Activated CD4-positive, alpha-beta T cell treated with anti-CD3 and anti-CD28 coated beads, Interleukin-2, Interleukin-4, amounts not matched to agents 100 ng/mL and 50 ng/mL, durations not matched to agents 16 hours and 8 hours (primary cell): ENCODE data around the gene AKR1A1.
"Not testable (repeated sequence)": the region's sequence is repeated elsewhere in the genome, so short reads cannot be mapped to it uniquely, and the experiment has no call there.

Experiments
- DNase-seq: peaks from one replicate; pipeline ENCODE4 v3.0.0-alpha.2; 2020; ENCODE audit warnings: low spot score

Gene AKR1A1

DNA sequence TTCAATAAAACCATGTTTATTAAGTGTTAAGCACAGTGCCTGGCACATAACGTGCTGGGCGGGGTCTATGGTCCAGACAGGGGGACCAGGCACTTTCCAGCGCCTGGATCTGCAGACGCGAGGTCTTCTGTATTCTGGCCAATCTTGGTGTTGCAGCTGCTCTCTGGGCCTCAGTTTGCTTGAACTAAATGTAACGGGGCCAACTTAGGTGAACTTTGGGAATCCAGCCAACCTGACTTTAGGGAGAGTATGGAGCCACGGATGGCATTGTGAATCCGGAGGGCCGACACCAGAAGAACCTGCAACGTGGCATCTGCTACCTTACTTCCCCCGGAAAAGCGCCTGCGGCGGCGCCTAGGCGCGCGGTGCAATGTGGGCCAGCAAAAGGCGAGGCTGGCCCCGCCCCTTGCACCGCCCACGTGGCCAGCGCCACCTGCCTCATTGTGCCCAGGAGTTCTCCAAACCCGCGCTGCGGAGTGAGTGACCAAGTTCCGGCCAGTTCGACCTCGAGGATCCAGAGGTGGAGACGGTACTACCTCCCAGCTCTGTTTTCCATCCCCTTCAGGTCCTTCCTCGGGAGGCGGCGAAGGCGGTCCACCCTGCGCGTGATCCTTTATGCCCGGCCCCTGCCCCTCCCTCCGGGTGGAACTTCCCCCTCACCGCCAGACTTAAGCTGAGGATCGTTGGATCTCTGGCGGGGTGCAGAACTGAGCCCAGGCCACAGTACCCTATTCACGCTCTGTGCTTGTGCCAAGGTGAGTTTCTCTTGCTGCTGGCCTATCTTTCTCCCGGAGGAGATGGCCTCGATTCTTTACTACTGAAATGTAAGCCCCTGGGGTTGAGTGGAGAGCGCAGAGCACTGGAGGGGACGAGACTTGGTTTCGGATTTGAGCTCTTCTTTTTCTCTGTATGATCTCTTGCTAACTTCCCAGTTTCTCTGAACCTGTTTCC, at the start of gene AKR1A1:
Gene AKR1A1, plus strand, starts transcription at position 426 of the 951 bp plus-strand sequence. CDS start 10,969 bp downstream, outside the sequence.
- DNase-seq, result peak; percentile 91

- DNase-seq, result no peak
Measured at GRCh38 chr1:45501505-45501859, 49.1 kb upstream of the AKR1A1 start.

DNA sequence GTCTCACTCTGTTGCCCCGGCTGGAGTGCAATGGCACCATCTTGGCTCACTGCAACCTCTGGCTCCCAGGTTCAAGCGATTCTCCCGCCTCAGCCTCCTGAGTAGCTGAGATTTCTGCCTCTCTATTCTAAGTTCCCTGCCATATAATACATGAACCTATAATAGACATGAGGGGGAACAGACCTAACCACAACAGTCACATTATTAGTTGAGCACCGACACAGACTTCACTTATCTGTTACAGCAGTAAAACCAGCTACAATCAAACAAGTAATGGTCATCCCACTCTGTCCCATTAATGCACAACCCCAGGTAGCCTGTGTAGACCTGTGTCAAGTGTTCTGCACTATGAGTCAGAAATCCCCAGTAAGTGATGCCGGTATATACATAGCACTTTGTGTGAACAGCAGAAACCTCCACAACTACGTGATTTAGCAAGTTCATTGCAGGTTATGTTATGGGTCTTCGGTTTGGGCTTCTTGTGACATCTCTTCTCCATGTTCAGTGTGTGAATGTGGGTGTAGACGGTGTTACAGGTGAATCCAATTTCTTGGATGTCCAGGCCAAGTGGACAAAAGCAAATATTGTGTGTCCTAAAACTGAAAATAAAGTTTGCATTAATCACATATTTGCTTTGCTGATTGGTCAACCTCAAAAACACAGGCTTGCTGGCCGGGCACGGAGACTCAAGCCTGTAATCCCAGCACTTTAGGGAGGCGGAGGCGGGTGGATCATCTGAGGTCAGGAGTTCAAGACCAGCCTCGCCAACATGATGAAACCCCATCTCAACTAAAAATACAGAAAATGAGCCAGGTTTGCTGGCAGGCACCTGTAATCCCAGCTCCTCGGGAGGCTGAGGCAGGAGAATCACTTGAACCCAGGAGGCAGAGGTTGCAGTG, 46.9 kb upstream of the AKR1A1 start:
- DNase-seq, result no peak

GRCh38 chr1:45507195-45507594, 43.4 kb upstream of the AKR1A1 start:
- DNase-seq, result no peak

- DNase-seq, result no peak
Measured at GRCh38 chr1:45507893-45508292, 42.7 kb upstream of the AKR1A1 start.

DNA sequence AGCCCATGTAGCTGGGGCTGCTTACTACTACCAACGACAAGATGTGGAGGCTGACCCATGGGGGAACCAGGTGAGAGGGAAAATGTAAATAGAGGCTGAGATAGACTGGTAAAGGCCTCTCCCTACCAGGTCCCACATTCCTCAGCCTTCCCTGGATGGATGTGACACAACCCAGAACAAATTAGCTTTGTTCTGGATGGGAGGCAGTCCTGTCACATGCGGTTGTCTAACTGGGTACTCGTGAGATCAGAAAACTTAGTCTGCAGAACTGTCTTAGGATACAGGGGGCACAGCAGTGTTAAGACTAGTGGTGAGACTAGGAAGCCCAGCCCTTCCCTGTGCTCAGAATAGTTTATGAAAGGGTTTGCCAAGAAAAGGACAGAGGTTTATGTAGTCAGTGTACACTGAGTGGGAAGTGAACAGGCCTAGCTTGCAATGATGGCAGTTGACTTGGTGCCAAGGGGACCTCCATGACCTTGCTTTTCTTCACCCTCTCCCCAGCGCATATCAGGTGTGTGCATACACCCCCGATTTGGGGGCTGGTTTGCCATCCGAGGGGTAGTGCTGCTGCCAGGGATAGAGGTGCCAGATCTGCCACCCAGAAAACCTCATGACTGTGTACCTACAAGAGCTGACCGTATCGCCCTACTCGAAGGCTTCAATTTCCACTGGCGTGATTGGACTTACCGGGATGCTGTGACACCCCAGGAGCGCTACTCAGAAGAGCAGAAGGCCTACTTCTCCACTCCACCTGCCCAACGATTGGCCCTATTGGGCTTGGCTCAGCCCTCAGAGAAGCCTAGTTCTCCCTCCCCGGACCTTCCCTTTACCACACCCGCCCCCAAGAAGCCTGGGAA, 42.1 kb upstream of the AKR1A1 start:
- DNase-seq, result no peak

- no peak for DNase-seq
Measured at GRCh38 chr1:45510036-45510971, 40.3 kb upstream of the AKR1A1 start.

- no peak for DNase-seq
Measured at GRCh38 chr1:45510972-45511527, 39.6 kb upstream of the AKR1A1 start.

DNA sequence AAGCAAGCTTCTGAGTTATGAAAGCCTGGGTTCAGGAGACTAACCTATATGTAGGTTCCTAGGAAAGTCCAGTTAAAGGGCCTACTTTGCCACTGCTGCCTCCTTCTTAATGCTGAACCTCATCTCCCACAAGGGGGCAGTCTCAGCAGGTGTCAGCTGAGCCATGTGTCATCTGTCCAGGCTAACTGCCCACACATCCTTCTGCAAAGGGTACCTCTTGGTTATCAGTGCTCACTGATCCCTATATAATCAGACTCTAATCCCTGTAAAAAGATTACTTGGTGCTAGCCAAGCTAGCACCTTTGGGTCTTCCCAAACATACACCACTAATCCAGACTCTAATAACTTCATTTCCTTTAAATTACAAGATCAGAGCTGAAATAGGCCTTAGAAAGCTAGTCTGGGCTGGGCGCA, 38.0 kb upstream of the AKR1A1 start:
- DNase-seq, result peak; percentile 65

DNA sequence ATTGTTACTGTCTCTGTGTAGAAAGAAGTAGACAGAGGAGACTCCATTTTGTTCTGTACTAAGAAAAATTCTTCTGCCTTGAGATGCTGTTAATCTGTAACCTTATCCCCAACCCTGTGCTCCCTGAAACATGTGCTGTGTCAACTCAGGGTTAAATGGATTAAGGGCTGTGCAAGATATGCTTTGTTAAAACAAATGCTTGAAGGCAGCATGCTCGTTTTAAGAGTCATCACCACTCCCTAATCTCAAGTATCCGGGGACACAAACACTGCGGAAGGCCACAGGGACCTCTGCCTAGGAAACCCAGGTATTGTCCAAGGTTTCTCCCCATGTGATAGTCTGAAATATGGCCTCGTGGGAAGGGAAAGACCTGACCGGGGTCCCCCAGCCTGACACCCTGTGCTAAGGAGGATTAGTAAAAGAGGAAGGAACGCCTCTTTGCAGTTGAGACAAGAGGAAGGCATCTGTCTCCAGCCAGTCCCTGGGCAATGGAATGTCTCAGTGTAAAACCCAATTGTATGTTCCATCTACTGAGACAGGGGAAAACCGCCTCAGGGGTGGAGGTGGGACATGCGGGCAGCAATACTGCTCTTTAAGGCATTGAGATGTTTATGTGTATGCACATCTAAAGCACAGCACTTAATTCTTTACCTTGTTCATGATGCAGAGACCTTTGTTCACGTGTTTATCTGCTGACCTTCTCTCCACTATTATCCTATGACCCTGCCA, 36.9 kb upstream of the AKR1A1 start:
- not testable (repeated sequence) for DNase-seq

DNA sequence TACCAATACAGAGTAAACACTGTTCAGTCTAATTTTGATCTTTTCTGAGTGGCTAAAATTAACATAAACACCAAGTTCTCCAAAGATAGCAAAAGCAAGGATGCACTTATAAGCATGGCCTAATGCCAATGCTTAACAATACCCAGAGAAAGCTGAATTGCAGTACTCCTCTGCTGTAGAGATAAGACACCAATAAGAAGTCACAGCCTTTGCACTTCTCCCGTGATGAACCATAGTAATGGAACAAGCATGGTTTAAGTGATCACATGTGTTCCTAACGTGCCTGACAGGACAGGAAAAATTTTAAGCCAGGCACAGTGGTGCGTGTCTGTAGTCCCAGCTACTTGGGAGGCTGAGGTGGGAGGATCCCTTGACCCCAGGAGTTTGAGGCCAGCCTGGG, 34.6 kb upstream of the AKR1A1 start:
- no peak for DNase-seq

DNA sequence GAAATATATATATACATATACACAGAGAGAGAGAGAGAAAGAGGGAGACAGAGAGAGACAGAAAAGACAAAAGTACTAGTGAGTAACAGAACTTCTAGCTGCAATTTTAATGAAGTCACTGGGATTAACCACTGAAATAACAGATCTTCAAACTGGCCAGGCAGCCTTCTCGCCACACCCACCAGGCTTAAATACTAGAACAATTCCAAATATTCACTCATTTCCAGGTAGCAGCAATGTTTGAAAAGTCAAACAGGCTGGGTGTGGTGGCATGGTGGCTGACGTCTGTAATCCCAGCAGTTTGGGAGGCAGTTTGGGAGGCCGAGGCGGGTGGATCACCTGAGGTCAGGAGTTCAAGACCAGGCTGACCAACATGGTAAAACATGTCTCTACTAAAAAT, 34.2 kb upstream of the AKR1A1 start:
- DNase-seq, result no peak

- DNase-seq, result not testable (repeated sequence)
Measured at GRCh38 chr1:45518366-45518765, 32.3 kb upstream of the AKR1A1 start.

GRCh38 chr1:45518910-45519309, 31.7 kb upstream of the AKR1A1 start:
- DNase-seq, result no peak

GRCh38 chr1:45519774-45520173, 30.9 kb upstream of the AKR1A1 start:
- DNase-seq, result not testable (repeated sequence)

GRCh38 chr1:45521413-45522323, 29.0 kb upstream of the AKR1A1 start, which contains the start of gene PRDX1:
Gene PRDX1 (minus strand): TSS chr1:45521884. CDS start chr1:45519043, 2,841 bp downstream.
- DNase-seq, result peak; percentile 99

- DNase-seq, result peak; percentile 69
Measured at GRCh38 chr1:45522324-45523104, 28.1 kb upstream of the AKR1A1 start.

- DNase-seq, result not testable (repeated sequence)
Measured at GRCh38 chr1:45523516-45523915, 27.1 kb upstream of the AKR1A1 start.
